ENCODE data around the gene CA5A. TPM values are rescaled to one million over a fixed set of nuclear protein-coding genes. Genes with fewer than 3 reads are reported as not detected.

Gene CA5A
- total and polyA plus RNA-seq, 2 of the 13 experiments (the other 11 are each of a cell fraction or from before 2014, with no cell fraction given) = 66.8 to 106 TPM

DNA sequence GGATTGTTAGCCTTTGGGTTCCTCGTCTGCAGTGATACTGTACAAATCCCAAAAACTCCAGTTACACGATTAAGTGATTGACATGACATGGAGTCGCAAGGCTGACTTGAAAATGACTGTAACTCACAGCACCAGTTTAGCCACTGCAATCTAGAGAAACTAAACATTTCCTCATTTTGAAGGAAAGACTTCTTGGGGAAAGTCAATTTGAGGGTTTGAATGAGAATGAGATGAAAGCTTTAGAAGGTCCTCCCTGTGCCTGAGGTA, 19.7 kb upstream of the CA5A start:
- peaks cover 6 to 31% of the 10 kb centered on the region in 2 experiments; a peak in 4 of 5 replicates for H3K36me3 ChIP-seq (replicated peaks in 1 of 2; ENCODE audit: control insufficient read depth in 1 of 2, insufficient read depth in 2 of 2, low read length in 2 of 2)
- H3K27ac ChIP-seq (ENCODE audit: extremely low read length, insufficient read depth, low read length) = no peak overlapping the region
- ChIA-PET POLR2A (no interaction called here), CTCF (ENCODE audit: low intra/inter-chr PET ratio, low total read pairs) (no interaction called here)
- no peaks in the 10 kb centered on the region for H3K27me3 ChIP-seq (ENCODE audit: control insufficient read depth in 1 of 2, insufficient read depth in 2 of 2, low read length in 2 of 2)
- H3K79me2 ChIP-seq (ENCODE audit: insufficient read depth, low read length) = peaks cover 80% of the 10 kb centered on the region
- no peak overlapping the region for H3K4me2 ChIP-seq (ENCODE audit: low read depth, low read length)
- in situ Hi-C loops (cut with HindIII; ENCODE audit: extremely low pct_ligation_motif_present, low pct_unique_long_range_greater_than_20kb) (no loop called here), intact Hi-C loops (cut with micrococcal nuclease; ENCODE audit: unreplicated experiment) (no loop called here)
- H3K4me3 ChIP-seq (replicated peaks in 1 of 3; ENCODE audit: insufficient read depth in 1 of 3, low read depth in 2 of 3, low read length in 3 of 3) = no peak overlapping the region
- peaks cover 47% of the 10 kb centered on the region for H3K4me1 ChIP-seq (ENCODE audit: insufficient read depth, low read length)
- no peak for TF ChIP-seq ZNF775 (CRISPR knock-in tag; IDR thresholded peaks at IDR 0.05; ENCODE audit: borderline replicate concordance)
- TF ChIP-seq ZNF7 (CRISPR knock-in tag; IDR thresholded peaks at IDR 0.05) = no peak
- TF ChIP-seq ZNF382 (CRISPR knock-in tag; IDR thresholded peaks at IDR 0.05; ENCODE audit: borderline replicate concordance) = no peak
- TF ChIP-seq EED (CRISPR knock-in tag; IDR thresholded peaks at IDR 0.05) = no peak
- TF ChIP-seq SYNCRIP (IDR thresholded peaks at IDR 0.05; ENCODE audit: insufficient read depth, low read depth, low read length) = no peak
- TF ChIP-seq FLYWCH1 (CRISPR knock-in tag; IDR thresholded peaks at IDR 0.05) = no peak
- no peak for TF ChIP-seq ZNF326 (CRISPR knock-in tag; IDR thresholded peaks at IDR 0.05; ENCODE audit: borderline replicate concordance)
- no peak for TF ChIP-seq ZMYM3 (CRISPR knock-in tag; IDR thresholded peaks at IDR 0.05)
- TF ChIP-seq SP140L (CRISPR knock-in tag; IDR thresholded peaks at IDR 0.05; ENCODE audit: borderline replicate concordance) = no peak
- no peak for TF ChIP-seq ZNF879 (CRISPR knock-in tag; IDR thresholded peaks at IDR 0.05)
- TF ChIP-seq ZFP90 (CRISPR knock-in tag; IDR thresholded peaks at IDR 0.05; ENCODE audit: borderline replicate concordance) = no peak
- TF ChIP-seq ZNF570 (CRISPR knock-in tag; IDR thresholded peaks at IDR 0.05; ENCODE audit: borderline replicate concordance) = no peak
- TF ChIP-seq NFRKB (IDR thresholded peaks at IDR 0.05) = no peak
- TF ChIP-seq PITX1 (CRISPR knock-in tag; IDR thresholded peaks at IDR 0.05) = no peak
- no peak for TF ChIP-seq ZNF224 (CRISPR knock-in tag; IDR thresholded peaks at IDR 0.05)
- TF ChIP-seq ZNF878 (CRISPR knock-in tag; IDR thresholded peaks at IDR 0.05) = no peak
- TF ChIP-seq MEF2D (CRISPR knock-in tag; IDR thresholded peaks at IDR 0.05) = no peak
- TF ChIP-seq, protein P1, sequence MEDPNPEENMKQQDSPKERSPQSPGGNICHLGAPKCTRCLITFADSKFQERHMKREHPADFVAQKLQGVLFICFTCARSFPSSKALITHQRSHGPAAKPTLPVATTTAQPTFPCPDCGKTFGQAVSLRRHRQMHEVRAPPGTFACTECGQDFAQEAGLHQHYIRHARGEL (CRISPR knock-in tag; IDR thresholded peaks at IDR 0.05) = no peak
- TF ChIP-seq ZNF235 (CRISPR knock-in tag; IDR thresholded peaks at IDR 0.05; ENCODE audit: borderline replicate concordance) = no peak
- TF ChIP-seq REPIN1 (CRISPR knock-in tag; IDR thresholded peaks at IDR 0.05; ENCODE audit: borderline replicate concordance, low read depth) = no peak
- no TSS peak for BruUV-seq (replicated peaks)
- no peak for DNase-seq (ENCODE audit: low spot score)
- H2AFZ ChIP-seq (ENCODE audit: low read length) = no peak overlapping the region
- no peak overlapping the region for H3K9ac ChIP-seq (ENCODE audit: insufficient read depth, low read depth, low read length)
- FAIRE-seq = peak; percentile 63
- H4K20me1 ChIP-seq (ENCODE audit: insufficient read depth, low read length) = 0 out of 2 replicates have a peak, but pooled peaks cover 5% of the 10 kb centered on the region
- no peaks in the 10 kb centered on the region for H3K9me3 ChIP-seq (ENCODE audit: low read length)
- WGBS (ENCODE audit: low lambda C conversion rate) = 96% methylated on average over 3 of the region's 3 CpGs
- no peak for ATAC-seq
